Fibroblast of pulmonary artery (primary cell): ENCODE data around the gene PPIA.

Experiments
- DNase-seq: peaks from one replicate; pipeline ENCODE4 v3.0.0-alpha.2; 2010; ENCODE audit warnings: low read depth
- H3K4me3 ChIP-seq: replicated peaks from 2 replicates; pipeline ENCODE4 v1.5.1; 2011; ENCODE audit warnings: low read depth, mild to moderate bottlenecking, control low read depth, low read length, moderate library complexity
- TF ChIP-seq, protein P1 (sequence below): IDR thresholded peaks from 2 replicates; pipeline ENCODE4 v1.5.1; 2011; ENCODE audit warnings: mild to moderate bottlenecking, control low read depth, low read length, inconsistent platforms; ENCODE audit errors: missing control alignments

PPIA gene

DNA sequence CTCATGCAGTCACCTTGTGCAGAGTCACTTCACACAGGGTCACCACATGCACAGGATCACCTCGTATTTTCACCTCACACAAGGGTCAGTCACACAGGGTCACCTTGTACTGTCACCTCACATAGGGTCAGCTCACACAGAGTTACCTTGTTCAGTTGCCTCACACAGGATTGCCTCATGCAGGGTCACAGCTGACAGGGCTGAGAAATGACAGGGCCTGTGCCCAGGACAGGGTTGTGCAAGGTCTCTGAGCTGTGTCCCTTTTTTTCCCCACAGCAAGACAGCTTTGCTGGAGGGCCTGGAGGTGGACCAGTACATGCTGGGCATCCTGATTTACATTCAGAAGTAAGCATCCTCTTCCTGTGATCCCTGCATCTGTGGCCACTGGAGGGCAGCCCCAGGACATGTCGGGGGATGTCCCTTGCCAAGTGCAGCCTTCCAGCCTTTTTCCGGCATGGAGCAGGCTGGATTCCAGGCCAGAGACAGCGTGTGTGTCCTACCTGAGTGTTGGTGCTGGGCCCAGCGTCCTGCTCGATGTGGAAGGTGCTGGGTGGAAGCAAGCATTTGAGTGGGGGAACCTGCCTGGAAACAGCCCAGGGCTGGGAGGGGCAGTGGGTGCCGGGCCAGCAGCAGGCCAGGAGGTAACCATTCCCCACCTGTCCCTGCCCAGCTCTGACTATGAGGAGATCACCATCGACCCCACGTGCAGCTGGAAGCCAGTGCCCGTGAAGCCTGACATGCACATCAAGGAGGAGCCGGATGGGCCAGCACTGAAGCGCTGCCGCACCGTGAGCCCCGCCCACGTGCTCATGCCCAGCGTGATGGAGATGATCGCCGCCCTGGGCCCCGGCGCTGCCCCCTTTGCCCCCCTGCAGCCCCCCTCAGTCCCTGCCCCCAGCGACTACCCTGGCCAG lies 31.6 kb upstream of the PPIA start:
- DNase-seq = no peak
- no peak overlapping the region for H3K4me3 ChIP-seq
- TF ChIP-seq, protein P1, sequence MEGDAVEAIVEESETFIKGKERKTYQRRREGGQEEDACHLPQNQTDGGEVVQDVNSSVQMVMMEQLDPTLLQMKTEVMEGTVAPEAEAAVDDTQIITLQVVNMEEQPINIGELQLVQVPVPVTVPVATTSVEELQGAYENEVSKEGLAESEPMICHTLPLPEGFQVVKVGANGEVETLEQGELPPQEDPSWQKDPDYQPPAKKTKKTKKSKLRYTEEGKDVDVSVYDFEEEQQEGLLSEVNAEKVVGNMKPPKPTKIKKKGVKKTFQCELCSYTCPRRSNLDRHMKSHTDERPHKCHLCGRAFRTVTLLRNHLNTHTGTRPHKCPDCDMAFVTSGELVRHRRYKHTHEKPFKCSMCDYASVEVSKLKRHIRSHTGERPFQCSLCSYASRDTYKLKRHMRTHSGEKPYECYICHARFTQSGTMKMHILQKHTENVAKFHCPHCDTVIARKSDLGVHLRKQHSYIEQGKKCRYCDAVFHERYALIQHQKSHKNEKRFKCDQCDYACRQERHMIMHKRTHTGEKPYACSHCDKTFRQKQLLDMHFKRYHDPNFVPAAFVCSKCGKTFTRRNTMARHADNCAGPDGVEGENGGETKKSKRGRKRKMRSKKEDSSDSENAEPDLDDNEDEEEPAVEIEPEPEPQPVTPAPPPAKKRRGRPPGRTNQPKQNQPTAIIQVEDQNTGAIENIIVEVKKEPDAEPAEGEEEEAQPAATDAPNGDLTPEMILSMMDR = peak; percentile 0

DNA sequence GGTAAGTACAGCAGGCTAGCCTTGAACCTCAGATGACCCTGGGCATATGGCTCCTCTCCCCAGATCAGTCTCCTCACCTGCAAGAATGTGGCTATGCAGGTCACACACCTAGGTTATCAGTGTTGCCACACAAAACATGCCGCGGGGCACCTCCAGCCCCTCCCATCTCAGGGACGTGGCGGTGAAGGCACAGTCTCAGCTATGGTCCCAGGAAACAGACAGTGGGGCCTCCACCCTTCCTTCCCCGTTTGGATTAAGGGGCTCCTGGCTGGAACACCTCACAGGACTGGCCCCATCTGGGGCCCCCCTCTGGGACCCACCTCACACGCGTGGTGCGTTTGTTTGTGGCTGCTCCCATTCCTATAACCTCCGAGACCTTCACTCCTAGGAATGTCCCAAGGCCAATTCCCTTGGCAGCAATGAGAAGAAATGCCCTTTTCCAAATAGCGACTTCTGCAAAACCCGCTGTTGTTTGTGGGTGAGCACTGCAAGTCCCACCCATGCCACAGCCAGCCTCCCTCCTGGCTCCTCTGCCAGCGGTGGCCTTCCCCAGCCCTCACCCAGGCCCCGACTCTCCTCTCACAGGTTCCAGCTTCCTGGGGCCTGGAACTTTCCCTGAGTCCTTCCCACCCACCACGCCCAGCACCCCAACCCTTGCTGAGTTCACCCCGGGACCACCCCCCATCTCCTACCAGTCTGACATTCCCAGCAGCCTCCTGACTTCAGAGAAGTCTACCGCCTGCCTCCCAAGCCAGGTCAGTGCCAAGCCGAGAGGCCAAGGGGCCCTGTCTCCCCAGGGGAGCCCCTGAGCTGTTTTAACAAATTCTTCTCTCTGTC lies 30.7 kb upstream of the PPIA start:
- DNase-seq = no peak
- H3K4me3 ChIP-seq = no peak overlapping the region
- TF ChIP-seq, protein P1 = no peak

DNA sequence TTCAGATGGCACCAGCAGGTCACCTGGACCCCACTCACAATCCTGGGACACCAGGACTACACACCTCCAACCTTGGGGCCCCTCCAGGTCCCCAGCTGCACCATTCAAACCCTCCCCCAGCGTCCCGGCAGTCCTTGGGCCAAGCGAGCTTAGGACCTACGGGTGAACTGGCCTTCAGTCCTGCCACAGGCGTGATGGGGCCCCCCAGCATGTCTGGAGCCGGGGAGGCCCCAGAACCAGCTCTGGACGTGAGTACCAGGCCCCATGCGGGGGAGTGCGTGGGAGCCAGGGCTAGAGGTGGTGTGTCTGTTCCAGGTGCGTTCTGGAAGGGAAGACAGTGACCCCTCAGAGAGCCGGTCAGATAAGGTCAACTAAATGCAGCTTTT lies 30.1 kb upstream of the PPIA start:
- no peak overlapping the region for H3K4me3 ChIP-seq
- no peak for DNase-seq
- TF ChIP-seq, protein P1 = no peak

DNA sequence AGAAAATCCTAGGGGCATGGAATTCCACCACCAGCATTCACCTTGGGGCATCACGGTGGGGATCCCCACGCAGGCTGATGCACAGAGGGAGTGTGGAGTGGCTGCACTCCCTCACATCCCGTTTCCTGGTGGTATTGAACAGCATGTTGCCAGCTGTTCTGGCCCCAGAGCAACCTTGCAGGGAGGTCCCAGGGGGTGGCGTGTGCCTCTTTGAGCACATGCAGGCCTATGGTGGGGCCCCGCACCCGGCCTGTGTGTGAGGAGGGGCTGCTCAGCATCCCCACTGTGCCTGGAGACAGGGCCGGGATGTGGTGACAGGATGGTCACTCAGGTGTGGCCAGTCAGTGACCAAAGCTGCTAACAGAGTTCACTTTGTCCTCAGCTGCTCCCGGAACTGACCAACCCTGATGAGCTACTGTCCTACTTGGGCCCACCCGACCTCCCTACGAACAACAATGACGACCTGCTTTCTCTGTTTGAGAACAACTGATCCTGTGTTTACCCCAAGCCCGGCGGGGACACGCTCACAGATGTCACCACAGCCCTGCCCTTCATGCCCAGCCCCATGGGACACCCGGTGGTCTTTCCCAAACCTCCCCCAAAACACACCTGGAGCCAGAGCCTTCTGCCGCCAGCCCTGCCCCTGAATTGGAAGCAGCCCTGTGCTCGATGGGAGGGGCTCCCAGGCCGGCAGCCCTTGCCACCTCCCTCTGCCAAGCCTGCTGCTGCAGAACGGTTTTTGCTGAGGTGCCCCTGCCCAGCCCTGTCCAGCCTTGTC lies 29.2 kb upstream of the PPIA start:
- no peak for DNase-seq
- TF ChIP-seq, protein P1 = no peak
- H3K4me3 ChIP-seq = no peak overlapping the region

DNA sequence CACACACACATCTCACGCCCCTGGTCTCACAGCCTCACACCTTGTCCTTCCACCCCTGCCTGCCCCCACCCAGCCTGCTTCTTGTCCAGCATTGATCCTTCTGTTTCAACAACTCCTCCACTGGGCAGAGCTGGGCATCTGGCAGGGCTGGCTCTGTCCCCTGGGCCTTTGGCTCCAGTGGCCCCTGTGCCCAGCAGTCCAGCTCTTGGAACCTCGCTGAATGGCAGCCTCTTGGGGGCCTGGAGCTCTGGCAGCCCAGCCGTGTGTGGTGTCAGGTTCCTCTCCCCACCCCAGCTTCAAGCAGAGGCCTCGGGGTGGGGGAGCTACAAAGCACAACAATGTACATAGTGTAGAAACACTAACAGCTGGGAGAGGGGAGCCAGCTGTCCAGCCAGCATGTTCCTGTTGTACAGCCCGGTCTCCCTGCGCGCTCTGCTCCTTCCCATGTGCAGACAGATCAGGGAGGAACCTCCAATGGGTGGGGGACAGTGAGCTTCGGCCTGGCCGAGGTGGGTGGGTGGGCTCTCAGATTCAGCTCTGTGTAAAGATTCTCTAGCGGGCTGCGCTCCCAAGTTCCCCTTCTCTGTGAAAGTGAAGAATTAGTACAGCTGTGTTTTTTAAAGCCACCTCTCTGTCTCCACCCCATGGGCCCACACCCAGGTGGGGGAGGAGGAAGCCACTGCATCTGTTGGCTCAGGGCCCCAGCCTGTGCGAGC lies 28.4 kb upstream of the PPIA start:
- peak; percentile 78 for DNase-seq
- TF ChIP-seq, protein P1 = no peak
- H3K4me3 ChIP-seq = no peak overlapping the region
